ENCODE measurements around the gene PRSS56.

The PRSS56 gene

GRCh38 chr2:232574674-232575403 lies 54.7 kb downstream of the PRSS56 start:
- ChIA-PET CTCF (interaction anchor here (1.1 kb wide), 1 partner anchor 9 kb away, joined by 4 read pairs; no protein-coding TSS in a partner anchor), POLR2A (no interaction called here)
- no peak for TF ChIP-seq CTCF (IDR thresholded peaks at IDR 0.05; ENCODE audit: control extremely low read depth, extremely low read depth, low read depth, missing control alignments)
- DNase-seq (ENCODE audit: extremely low spot score), result no peak

All from GM10248 (cell line).